K562 (cell line): ENCODE measurements around the gene THAP2. TPM values are rescaled to one million over a fixed set of nuclear protein-coding genes. Genes with fewer than 3 reads are reported as not detected.

Experiments
- CBX3 ChIP-seq, 2 experiments: IDR thresholded peaks; 1 replicate in 1 of 2; 2 replicates in 1 of 2; pipeline ENCODE4 v1.6.1; 2012; ENCODE audit warnings: inconsistent platforms in 2 of 2, low read length in 2 of 2, borderline replicate concordance in 1 of 2, control low read depth in 1 of 2
- CTCFL ChIP-seq: IDR thresholded peaks from 2 replicates; pipeline ENCODE4 v1.6.1; 2011; ENCODE audit warnings: borderline replicate concordance, low read depth, mild to moderate bottlenecking, moderate library complexity, low read length; ENCODE audit not compliant: insufficient read depth, poor library complexity, severe bottlenecking
- MGA ChIP-seq: fragments of 450-650 bp; IDR thresholded peaks from 2 replicates; pipeline ENCODE4 v1.6.1; 2016; ENCODE audit warnings: mild to moderate bottlenecking, moderate library complexity
- ZBTB2 ChIP-seq: fragments of 450-650 bp; IDR thresholded peaks from 2 replicates; pipeline ENCODE4 v1.6.1; 2016; ENCODE audit warnings: antibody characterized with exemption
- ZNF3 ChIP-seq: fragments of 250-450 bp; sonication (Bioruptor Pico); IDR thresholded peaks from 2 replicates; pipeline ENCODE4 v1.5.0; 2021; ENCODE audit warnings: mild to moderate bottlenecking, moderate library complexity
- ZNF77 ChIP-seq: fragments of 250-450 bp; sonication (Bioruptor Pico); IDR thresholded peaks from 2 replicates; pipeline ENCODE4 v1.5.0; 2020
- ZNF830 ChIP-seq: fragments of 250-450 bp; sonication (Bioruptor Pico); IDR thresholded peaks from 2 replicates; pipeline ENCODE4 v1.5.0; 2021; ENCODE audit warnings: mild to moderate bottlenecking
- polyA plus RNA-seq, 8 experiments: library from polyadenylated mRNA; depleted of rRNA in 4 of 8; stranded (reverse) in 5 of 8; unstranded in 3 of 8; fragments of >200 nt; fragmentation: Nextera tagmentation in 2 of 8; fragmentation: Illumina TruSeq in 1 of 8; extraction: Ambion mirVana in 2 of 8; extraction: Trizol in 1 of 8; gene quantifications; 2 replicates each; pipeline versions ENCODE4 v1.2.1 to v1.2.3, GENCODE V29; 2011 to 2014; ENCODE audit warnings: inconsistent platforms in 1 of 8, missing spikeins in 1 of 8
- total RNA-seq, 7 experiments: library from RNA; depleted of rRNA in 6 of 7; stranded (reverse); fragments of >200 nt in 6 of 7; fragmentation: Illumina TruSeq in 2 of 7; extraction: Trizol in 2 of 7; gene quantifications; 2 replicates each; pipeline versions ENCODE4 v1.2.1 to v1.2.3, GENCODE V29; 2011 to 2021; ENCODE audit warnings: low replicate concordance in 1 of 7
- TF ChIP-seq, protein P1 (sequence below): fragments of 450-650 bp; IDR thresholded peaks from 2 replicates; pipeline ENCODE4 v1.6.1; 2016; ENCODE audit warnings: mild to moderate bottlenecking

THAP2 gene
- total and polyA plus RNA-seq, 9 of the 15 experiments (the other 6 are each of a cell fraction or from before 2014, with no cell fraction given) = 1.8 to 18.9 (median 7.3) TPM

- TF ChIP-seq MGA (peak; percentile 91), CBX3 (IDR thresholded peaks at IDR 0.05; ENCODE audit: borderline replicate concordance in 1 of 2, low read length in 2 of 2) (peak in 1 of 2 experiments; percentile 31; a peak in 1 of 3 replicates), ZNF830 (CRISPR knock-in tag) (peak; percentile 25; the same call in 1 of the 2 replicates), CTCFL (peak; percentile 76), ZNF3 (CRISPR knock-in tag) (no peak), ZBTB2 (peak; percentile 48; the same call in 1 of the 2 replicates), ZNF77 (CRISPR knock-in tag) (no peak)
- TF ChIP-seq, protein P1, sequence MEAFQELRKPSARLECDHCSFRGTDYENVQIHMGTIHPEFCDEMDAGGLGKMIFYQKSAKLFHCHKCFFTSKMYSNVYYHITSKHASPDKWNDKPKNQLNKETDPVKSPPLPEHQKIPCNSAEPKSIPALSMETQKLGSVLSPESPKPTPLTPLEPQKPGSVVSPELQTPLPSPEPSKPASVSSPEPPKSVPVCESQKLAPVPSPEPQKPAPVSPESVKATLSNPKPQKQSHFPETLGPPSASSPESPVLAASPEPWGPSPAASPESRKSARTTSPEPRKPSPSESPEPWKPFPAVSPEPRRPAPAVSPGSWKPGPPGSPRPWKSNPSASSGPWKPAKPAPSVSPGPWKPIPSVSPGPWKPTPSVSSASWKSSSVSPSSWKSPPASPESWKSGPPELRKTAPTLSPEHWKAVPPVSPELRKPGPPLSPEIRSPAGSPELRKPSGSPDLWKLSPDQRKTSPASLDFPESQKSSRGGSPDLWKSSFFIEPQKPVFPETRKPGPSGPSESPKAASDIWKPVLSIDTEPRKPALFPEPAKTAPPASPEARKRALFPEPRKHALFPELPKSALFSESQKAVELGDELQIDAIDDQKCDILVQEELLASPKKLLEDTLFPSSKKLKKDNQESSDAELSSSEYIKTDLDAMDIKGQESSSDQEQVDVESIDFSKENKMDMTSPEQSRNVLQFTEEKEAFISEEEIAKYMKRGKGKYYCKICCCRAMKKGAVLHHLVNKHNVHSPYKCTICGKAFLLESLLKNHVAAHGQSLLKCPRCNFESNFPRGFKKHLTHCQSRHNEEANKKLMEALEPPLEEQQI = peak; percentile 39; the same call in 1 of the 2 replicates
Measured at GRCh38 chr12:71685914-71686657, 22.0 kb downstream of the THAP2 start, which contains the start of gene TMEM19 (continued).
